AG04450 (cell line): Measurements from ENCODE around the gene GLIPR1L1. TPM values are rescaled to one million over a fixed set of nuclear protein-coding genes. Genes with fewer than 3 reads are reported as not detected.
A peak's percentile ranks its signal among the peaks of the same experiment; 100 is the strongest.

ENCODE experiments used
- CTCF ChIA-PET: fragments of 300-600, 350-600 bp; formaldehyde crosslinking; extraction: SDS; loops from one replicate; lab custom pipeline; 2022; ENCODE audit warnings: antibody characterized with exemption, inconsistent platforms; lab: Charles Lee
- POLR2A ChIA-PET: fragments of 350-600 bp; formaldehyde crosslinking; extraction: SDS; loops from one replicate; lab custom pipeline; 2021; ENCODE audit warnings: antibody characterized with exemption, inconsistent platforms; lab: Yijun Ruan, JAX
- DNase-seq: peaks from one replicate; pipeline ENCODE4 v3.0.0-alpha.2; 2011; ENCODE audit warnings: low read depth, low spot score
- H3K27ac ChIP-seq: one replicate; pipeline ENCODE4 v1.5.1; 2012; ENCODE audit warnings: low read depth, low read length, control low read depth
- H3K27me3 ChIP-seq: one replicate; pipeline ENCODE4 v1.6.0; 2012; ENCODE audit warnings: low read length; ENCODE audit not compliant: control insufficient read depth, insufficient read depth
- H3K4me3 ChIP-seq: 2 replicates; pipeline ENCODE4 v1.5.1; 2011; ENCODE audit warnings: mild to moderate bottlenecking, low read depth, low read length, control low read depth
- H3K9me3 ChIP-seq: 2 replicates; pipeline ENCODE4 v1.5.1; 2012; ENCODE audit warnings: low read length; ENCODE audit not compliant: control insufficient read depth, insufficient read depth
- polyA plus RNA-seq: library from polyadenylated mRNA; depleted of rRNA; stranded (reverse); fragments of >200 nt; gene quantifications from 2 replicates; pipeline ENCODE4 v1.2.3, GENCODE V29; 2011
- TF ChIP-seq, protein P1 (sequence below): IDR thresholded peaks from 2 replicates; pipeline ENCODE4 v1.5.1; 2011; ENCODE audit warnings: low read depth, low read length, control low read depth, inconsistent platforms

The GLIPR1L1 gene
- polyA plus RNA-seq, 1 experiment = not detected

DNA sequence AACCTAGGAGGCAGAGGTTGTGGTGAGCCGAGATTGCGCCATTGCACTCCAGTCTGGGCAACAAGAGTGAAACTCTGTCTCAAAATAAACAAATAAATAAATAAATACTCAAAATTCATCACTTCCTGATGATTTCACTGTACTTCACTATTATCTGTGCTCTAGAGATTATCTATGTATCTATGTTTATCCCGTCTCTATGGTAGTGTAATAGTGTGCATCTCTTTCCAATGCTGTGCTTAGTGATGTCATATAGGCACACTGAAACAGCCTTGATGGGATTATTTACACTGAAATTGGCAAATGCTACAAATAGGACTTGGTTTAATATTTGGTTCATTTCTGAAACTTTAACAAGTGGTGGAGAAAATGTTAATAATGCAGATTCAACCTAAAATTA, 10.8 kb upstream of the GLIPR1L1 start:
- Histone ChIP-seq H3K27ac (no peak overlapping the region), H3K4me3 (no peak overlapping the region), H3K27me3 (no peaks in the 10 kb centered on the region), H3K9me3 (no peaks in the 10 kb centered on the region)
- CTCF ChIA-PET = interaction anchor here (2.3 kb wide), 1 partner anchor 11 kb away, joined by 22 read pairs; the partner anchor contains the start of gene GLIPR1L1
- POLR2A ChIA-PET = no interaction called here
- no peak for DNase-seq
- TF ChIP-seq, protein P1, sequence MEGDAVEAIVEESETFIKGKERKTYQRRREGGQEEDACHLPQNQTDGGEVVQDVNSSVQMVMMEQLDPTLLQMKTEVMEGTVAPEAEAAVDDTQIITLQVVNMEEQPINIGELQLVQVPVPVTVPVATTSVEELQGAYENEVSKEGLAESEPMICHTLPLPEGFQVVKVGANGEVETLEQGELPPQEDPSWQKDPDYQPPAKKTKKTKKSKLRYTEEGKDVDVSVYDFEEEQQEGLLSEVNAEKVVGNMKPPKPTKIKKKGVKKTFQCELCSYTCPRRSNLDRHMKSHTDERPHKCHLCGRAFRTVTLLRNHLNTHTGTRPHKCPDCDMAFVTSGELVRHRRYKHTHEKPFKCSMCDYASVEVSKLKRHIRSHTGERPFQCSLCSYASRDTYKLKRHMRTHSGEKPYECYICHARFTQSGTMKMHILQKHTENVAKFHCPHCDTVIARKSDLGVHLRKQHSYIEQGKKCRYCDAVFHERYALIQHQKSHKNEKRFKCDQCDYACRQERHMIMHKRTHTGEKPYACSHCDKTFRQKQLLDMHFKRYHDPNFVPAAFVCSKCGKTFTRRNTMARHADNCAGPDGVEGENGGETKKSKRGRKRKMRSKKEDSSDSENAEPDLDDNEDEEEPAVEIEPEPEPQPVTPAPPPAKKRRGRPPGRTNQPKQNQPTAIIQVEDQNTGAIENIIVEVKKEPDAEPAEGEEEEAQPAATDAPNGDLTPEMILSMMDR = no peak

DNA sequence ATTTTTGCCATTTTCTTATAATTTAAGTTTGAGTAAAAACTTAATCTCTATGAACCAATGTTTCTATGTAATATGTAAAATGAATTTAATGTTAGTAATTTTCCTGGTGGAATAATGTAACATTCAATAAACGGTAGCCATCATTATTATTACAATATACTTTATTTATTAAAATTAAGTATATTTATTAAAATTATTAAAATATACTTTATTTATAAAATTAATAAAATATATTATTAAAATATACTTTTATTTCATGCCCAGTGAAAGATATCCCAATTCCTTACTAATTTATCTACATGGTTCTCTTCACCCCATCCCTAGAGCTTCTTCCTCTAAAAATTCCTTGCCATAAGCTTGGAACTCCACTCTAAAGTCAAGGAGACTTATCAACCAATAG, 6.8 kb upstream of the GLIPR1L1 start:
- ChIA-PET CTCF (interaction anchor here (0.6 to 0.8 kb wide), 2 partner anchors 20 to 64 kb away, joined by 3 read pairs; partner anchors contain the start of gene GLIPR1L2), POLR2A (no interaction called here)
- Histone ChIP-seq H3K27me3 (no peaks in the 10 kb centered on the region), H3K27ac (no peak overlapping the region), H3K4me3 (no peak overlapping the region), H3K9me3 (no peaks in the 10 kb centered on the region)
- DNase-seq = no peak
- TF ChIP-seq, protein P1 = no peak

DNA sequence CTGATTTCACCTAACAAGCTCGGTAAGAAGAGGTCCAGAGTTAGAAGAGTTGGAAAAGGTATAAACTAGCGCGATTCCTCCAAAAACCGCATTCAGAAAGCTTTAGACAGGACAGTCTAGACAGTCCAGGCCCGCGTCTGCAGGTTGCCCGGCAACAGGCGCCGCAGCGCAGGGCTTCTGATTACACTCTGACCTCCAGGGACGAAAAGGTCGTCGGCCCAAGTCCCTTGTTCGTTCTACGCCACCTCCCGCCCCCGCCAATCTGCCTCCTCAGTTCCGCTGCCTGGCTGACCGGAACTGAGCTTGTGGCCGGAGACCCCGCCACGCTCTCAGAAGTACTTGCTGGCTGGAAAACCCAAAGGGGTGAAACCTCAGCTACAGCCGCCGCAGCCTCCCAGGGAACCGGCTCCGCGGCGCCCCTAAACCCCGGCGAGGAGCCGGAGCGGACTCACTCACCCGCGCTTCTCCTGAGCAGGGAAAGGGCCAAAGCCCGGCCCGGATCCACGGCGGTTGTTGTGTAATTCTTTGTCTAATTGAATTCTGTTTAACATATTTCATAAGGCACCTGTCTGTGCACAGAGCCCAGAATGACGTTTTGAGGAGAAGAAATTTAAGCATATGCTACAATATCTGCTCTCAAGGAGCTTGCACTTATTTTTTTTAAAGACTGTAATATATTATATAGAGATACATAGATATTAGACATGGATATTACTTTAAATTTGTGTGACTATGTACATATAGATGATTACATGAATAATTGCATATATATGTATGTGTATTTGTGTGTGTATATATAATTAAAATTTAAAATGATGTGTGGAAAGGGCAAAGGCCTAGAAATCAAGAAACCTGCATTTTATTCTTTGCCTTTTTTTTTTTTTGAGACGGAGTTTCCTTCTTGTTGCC, 4.3 kb upstream of the GLIPR1L1 start, which contains the start of gene CAPS2:
Gene CAPS2 (minus strand): TSS at position 407 of the 909 bp plus-strand sequence. CDS start 3,826 bp downstream, outside the sequence.
- TF ChIP-seq, protein P1 = no peak
- peak within 1 kb of the TSS; percentile 22 for H3K27ac ChIP-seq
- peak; percentile 65 for DNase-seq
- POLR2A ChIA-PET = interaction anchor here (0.7 kb wide), 1 partner anchor 555 kb away, joined by 3 read pairs; no protein-coding TSS in a partner anchor
- no peaks in the 10 kb centered on the region for H3K27me3 ChIP-seq
- H3K4me3 ChIP-seq = peak within 1 kb of the TSS; percentile 78
- CTCF ChIA-PET = interaction anchor here (2.0 kb wide), 1 partner anchor 61 kb away, joined by 7 read pairs; no protein-coding TSS in a partner anchor
- no peaks in the 10 kb centered on the region for H3K9me3 ChIP-seq

DNA sequence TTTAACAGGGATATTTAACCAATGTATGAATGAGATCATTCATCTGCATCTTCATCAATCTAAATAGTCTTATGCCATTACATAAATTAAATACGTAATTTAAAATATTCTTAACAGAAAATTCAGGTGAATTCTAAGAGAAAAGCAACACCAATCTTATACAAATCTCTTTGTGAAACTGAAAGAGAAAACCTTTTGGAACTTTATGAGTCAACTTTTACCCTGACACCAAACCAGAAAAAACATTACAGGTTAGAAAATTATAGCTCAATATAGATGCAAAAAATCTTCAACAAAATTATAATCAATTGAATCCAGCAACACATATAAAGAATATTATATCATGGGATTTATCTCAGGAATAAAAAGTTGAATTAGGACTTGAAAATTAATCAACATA, 3.4 kb downstream of the GLIPR1L1 start:
- CTCF ChIA-PET = no interaction called here
- TF ChIP-seq, protein P1 = no peak
- POLR2A ChIA-PET = no interaction called here

More for the DNA sequence above, 3.4 kb downstream of the GLIPR1L1 start:
- no peaks in the 10 kb centered on the region for H3K27me3 ChIP-seq
- H3K4me3 ChIP-seq = no peak overlapping the region
- no peak for DNase-seq
- H3K27ac ChIP-seq = no peak overlapping the region
- H3K9me3 ChIP-seq = peaks cover 3% of the 10 kb centered on the region; the same call in 1 of the 2 replicates
